NCI-H128 (cell line): ENCODE measurements around the gene MYH6.

Source experiments
- DNase-seq: peaks from one replicate; lab custom pipeline; 2025; ENCODE audit not compliant: unreplicated experiment; lab: John Stamatoyannopoulos, UW

MYH6 gene

DNA sequence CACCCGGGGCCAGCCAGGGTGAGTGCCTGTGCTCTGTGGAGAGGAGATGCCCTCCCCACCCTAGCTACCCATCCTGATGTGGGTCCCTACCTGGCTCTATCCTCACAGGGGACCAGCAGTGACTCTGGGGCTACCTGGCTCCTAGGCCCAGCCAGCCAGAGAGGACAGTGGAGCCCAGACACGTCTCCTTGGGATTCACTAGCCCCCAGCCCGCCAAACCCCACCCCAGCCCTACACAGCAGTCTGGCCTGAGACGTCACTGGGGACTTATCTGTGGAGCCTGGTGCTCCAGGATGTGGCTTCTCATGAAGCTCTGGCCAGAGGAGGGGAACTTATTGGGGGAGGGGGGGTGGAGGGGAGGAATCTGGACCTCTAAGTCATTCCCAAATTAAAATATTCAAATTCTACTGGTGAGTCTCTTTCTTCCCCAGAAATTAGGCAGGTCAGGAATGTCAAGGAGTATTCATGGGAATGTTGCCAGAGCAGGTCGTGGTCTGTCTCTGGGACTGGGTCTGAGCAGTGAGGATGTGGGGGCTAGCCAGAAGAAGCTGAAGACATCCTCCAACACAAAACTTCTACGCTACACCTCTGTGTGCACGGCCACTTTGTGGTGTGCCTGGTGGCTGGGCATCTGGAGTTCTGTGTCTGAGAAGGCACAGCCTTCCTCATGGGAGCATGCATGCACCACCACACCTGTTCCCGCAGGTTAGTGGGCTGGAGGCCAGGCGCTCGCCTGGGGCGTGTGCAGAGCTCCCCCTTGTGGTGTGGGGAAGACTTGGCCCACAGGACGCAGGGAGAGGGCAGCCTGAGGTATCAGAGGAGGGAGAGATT lies 28.5 kb downstream of the MYH6 start:
- peak; percentile 35 for DNase-seq

DNA sequence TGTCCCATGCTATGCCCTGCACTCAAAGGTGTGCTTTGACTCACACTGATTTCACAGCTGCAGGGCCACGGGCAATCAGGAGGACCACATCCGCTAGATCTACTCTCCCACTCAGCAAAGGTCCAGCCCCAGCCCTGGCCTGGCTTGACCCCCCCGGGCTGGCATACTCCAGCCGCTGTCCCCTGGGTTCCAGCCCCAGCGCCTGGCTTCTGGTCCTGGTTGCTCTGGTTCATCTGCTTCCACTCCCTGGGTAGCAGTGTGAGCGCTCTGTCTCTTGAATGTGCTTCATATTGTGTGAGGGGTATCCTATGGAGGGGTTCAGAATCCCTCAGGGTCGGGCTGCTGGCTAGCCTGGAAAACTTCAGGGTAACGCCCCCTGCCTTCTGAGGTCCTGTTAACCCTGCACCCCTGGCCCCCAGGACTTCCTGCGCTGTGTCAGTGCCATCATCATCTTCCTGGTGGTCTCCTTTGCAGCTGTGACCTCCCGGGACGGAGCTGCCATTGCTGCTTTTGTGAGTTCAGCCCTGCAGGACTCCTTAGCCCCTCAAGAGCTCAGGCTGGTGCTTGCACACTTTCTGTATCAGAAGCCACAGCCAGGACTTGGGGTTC lies 29.4 kb downstream of the MYH6 start:
- DNase-seq, result no peak

GRCh38 chr14:23377573-23378563 lies 30.2 kb downstream of the MYH6 start:
- no peak for DNase-seq

DNA sequence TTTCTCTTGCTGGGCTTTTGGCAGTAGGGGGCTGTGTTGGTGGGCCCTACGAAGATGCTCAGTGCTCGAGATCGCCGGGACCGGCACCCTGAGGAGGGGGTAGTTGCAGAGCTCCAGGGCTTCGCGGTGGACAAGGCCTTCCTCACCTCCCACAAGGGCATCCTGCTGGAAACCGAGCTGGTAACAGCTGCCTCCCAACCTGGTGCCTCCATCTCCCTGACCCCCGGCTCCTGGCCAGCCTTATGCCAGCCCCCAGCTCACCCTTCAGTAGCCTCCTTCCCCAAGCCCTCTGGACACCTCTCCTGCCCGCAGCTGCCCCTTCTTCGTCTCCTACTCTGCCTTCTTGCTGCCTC lies 30.9 kb downstream of the MYH6 start:
- DNase-seq, result no peak

DNA sequence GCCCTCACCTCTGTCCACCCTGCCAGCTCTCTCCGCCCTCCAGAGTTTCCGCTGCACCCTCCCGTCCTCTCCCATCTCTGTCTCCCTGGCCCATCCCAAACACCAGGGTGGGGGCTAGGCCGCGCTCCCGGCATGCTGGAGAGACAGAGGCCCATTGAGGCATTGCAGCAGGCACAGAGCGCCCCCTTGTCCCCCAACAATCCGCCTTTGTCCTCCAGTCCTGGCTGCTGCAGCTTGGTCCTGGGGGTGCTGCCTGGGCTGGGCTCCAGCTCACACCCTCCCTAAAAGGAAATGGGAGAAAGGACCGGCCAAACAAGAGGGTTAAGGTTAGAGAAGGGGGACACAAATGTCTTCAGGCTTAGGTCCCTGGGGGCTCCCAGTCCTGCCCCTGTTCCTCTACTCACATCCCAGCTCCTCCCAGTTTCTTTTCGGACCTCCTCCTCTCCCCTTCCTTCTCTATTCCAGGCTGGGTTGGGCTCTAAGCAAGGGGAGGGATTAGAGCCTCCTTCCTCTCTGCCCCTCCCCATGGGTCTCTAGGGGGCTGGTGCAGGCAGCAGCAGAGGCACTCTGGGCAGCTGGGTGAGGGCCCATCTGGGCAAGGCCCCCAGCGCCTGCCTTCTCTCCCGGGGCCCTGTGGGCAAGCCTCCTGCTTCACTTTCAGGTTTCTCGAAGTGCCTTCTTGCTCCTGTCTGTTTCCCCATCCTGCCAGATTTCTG lies 31.4 kb downstream of the MYH6 start, which contains the start of gene CMTM5:
Gene CMTM5, plus strand, starts transcription at position 565 of the 716 bp plus-strand sequence. CDS start 206 bp downstream, outside the sequence.
- no peak for DNase-seq

DNA sequence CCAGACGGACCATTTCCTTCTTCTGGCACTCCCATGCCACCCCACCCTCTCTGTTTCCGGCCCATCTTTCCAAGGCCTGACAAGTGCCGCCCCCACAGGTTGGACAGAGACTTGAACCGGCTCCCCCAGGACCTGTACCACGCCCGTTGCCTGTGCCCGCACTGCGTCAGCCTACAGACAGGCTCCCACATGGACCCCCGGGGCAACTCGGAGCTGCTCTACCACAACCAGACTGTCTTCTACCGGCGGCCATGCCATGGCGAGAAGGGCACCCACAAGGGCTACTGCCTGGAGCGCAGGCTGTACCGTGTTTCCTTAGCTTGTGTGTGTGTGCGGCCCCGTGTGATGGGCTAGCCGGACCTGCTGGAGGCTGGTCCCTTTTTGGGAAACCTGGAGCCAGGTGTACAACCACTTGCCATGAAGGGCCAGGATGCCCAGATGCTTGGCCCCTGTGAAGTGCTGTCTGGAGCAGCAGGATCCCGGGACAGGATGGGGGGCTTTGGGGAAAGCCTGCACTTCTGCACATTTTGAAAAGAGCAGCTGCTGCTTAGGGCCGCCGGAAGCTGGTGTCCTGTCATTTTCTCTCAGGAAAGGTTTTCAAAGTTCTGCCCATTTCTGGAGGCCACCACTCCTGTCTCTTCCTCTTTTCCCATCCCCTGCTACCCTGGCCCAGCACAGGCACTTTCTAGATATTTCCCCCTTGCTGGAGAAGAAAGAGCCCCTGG lies 32.4 kb downstream of the MYH6 start:
- no peak for DNase-seq

DNA sequence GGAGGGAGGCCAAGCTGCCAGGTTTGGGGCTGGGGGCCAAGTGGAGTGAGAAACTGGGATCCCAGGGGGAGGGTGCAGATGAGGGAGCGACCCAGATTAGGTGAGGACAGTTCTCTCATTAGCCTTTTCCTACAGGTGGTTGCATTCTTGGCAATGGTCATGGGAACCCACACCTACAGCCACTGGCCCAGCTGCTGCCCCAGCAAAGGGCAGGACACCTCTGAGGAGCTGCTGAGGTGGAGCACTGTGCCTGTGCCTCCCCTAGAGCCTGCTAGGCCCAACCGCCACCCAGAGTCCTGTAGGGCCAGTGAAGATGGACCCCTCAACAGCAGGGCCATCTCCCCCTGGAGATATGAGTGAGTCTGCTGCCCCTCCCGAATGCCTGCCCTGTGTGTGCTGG lies 35.0 kb downstream of the MYH6 start:
- no peak for DNase-seq

GRCh38 chr14:23372509-23372908 lies 35.6 kb downstream of the MYH6 start, which contains the start of gene IL25:
IL25 (plus strand) TSS chr14:23372809.
- DNase-seq, result no peak

- no peak for DNase-seq
Measured at GRCh38 chr14:23371865-23372264, 36.2 kb downstream of the MYH6 start.

DNA sequence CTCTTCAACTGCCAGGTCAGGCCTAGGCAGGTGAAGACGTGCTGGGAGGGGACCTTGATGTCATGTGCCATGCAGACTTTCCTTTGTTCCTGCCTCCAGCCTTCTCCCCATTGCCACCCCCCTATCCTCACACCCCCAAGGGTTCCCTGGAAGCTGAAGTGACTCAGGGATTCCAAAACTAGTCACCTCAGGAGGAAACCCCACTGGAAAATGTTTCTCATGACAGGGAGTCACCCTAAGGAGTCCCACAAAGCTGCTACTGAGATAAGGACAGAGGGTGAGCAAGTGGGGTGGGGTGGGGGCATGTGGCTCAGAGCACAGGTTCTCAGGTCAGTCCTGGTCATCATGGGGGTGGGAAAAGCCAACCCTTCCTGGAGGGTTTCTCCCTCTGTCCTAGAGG lies 37.9 kb downstream of the MYH6 start:
- no peak for DNase-seq

DNA sequence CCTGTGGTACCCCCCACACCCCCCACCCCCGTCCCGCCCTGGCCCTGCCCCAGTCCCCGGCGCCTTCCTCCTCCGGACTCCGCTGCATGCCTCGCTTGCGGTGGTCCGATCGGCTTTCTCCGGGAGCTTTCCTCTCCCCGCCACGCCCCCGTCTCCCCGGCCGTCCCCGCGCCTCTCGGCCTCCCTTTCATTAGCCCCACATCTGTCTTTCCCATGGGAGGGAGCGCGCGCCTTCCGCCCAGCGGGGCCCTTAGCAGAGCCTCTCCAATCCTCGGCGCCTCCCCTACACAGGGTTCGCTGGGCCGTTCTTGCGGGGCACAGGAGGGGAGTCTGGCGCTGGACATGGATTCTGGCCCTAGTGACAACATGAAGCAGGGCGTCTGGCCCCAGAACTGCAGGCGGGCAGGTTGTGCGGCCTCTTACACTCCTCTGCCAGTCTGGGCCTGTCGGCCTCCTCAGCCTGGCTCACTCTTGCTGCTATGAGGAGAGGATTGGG lies 41.6 kb downstream of the MYH6 start:
- no peak for DNase-seq

DNA sequence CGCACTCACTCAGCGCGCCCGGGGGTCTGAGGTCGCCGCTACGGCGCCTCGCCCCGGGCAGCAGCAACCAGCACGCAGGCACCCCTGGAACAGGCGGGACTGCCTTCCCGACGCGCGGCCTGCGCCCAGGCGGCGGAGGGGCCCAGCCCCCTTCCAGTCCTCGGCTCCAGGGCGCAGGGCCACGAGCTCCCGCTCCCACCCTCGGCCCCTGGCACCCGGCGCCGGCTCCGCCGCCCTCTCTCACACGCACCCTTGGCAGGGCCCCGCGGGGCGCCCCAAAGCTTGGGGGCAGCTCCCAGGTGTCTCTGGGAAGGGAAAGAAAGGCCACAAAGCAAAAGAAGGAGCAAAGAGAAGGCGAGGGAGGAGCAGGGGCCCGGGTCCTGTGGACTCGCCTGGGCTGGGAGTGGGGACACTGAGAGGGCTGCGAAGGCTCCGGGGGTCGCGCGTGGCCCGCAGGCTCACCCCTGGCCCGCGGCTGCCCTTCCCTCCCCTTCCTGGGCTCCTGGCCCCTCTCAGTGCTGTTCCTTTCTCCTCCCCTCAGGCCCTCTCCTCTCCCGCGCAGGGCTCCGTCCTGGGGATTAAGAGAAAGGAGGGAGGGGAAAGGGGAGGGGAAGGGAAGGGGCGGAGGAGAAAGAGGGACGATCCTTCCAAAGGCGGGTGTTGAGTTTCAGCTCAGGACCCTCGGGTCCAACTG lies 42.2 kb downstream of the MYH6 start:
- DNase-seq, result no peak

- DNase-seq, result no peak
Measured at GRCh38 chr14:23365036-23365731, 42.9 kb downstream of the MYH6 start, which contains the start of gene EFS. EFS (minus strand) TSS chr14:23365172; CDS start chr14:23365025, 147 bp downstream.

- DNase-seq, result no peak
Measured at GRCh38 chr14:23364164-23365035, 43.7 kb downstream of the MYH6 start.

DNA sequence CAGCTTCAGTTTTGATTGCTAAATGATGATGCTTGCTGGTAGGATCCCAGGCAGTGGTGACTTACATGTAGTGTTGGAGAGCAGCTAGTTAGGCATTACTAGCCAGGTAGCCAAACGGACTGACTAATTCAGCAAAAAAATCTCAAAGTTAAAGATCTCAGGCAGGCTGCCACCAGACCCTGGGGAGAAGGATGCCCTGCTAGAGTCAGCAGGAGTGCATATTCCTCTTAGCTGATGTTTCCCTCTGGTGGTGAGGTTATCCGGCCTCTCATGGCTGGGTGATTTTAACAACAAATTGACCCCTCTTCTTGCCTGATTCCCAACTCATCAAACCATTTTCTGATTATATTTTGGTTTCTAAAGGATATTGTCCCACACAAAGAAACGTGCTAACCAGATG lies 45.9 kb downstream of the MYH6 start:
- no peak for DNase-seq

- DNase-seq, result no peak
Measured at GRCh38 chr14:23361763-23362162, 46.3 kb downstream of the MYH6 start.

- DNase-seq, result no peak
Measured at GRCh38 chr14:23361320-23361719, 46.8 kb downstream of the MYH6 start.

DNA sequence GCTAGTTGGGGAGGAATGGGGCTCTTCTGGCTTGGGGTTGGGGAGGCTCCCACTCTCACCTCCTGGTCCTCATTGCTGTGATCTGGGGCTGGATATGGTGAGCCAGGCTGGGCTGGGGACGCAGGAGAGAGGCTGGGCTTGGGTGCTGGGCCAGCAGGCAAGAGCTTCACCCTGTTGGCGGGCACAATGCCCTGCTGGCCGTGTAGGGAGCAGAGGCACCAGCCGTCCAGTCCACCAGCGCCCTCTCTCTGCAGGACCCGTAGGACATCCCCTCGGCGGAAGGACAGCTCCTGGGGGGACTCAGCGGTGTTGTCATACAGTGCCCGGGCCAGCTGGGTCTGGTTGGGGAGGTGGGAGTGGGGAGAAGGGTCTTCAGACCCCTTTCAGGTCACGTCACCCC lies 47.6 kb downstream of the MYH6 start:
- DNase-seq, result no peak
